ENCODE results near the gene NLRC4. TPM values are rescaled to one million over a fixed set of nuclear protein-coding genes. Genes with fewer than 3 reads are reported as not detected.
"Not testable (repeated sequence)": the region's sequence is repeated elsewhere in the genome, so short reads cannot be mapped to it uniquely, and the experiment has no call there.

NLRC4 gene
- polyA plus RNA-seq, 1 experiment, result not detected

- POLR2A ChIA-PET, result interaction anchor here (0.5 to 1.5 kb wide), 2 partner anchors 54 to 112 kb away, joined by 4 to 5 read pairs; partner anchors contain the start of gene SLC30A6
- CTCF ChIA-PET, result no interaction called here
- H3K4me3 ChIP-seq (ENCODE audit: low read depth, low read length), result peak within 1 kb of the TSS; percentile 93
- peaks cover 3% of the 10 kb centered on the region; the same call in 1 of the 2 replicates for H3K9me3 ChIP-seq (ENCODE audit: control insufficient read depth, insufficient read depth, low read length)
- peak; percentile 82 for DNase-seq (ENCODE audit: low read depth, low spot score)
- TF ChIP-seq CTCF (IDR thresholded peaks at IDR 0.05; ENCODE audit: low read depth, low read length), result no peak
- H3K27me3 ChIP-seq (ENCODE audit: control insufficient read depth, insufficient read depth, low read length), result no peaks in the 10 kb centered on the region
- peak within 1 kb of the TSS; percentile 47 for H3K27ac ChIP-seq (ENCODE audit: low read depth, low read length)
Measured at GRCh38 chr2:32277674-32278477, 13.2 kb upstream of the NLRC4 start, which contains the start of gene YIPF4. Gene YIPF4 (plus strand): TSS chr2:32277904. CDS start chr2:32278156, 252 bp downstream.

GRCh38 chr2:32277363-32277673 is 12.6 kb upstream of the NLRC4 start:
- ChIA-PET POLR2A (no interaction called here), CTCF (no interaction called here)
- Histone ChIP-seq H3K4me3 (ENCODE audit: low read depth, low read length) (peak overlapping the region; percentile 93), H3K9me3 (ENCODE audit: control insufficient read depth, insufficient read depth, low read length) (peaks cover 3% of the 10 kb centered on the region; the same call in 1 of the 2 replicates), H3K27ac (ENCODE audit: low read depth, low read length) (peak overlapping the region; percentile 47), H3K27me3 (ENCODE audit: control insufficient read depth, insufficient read depth, low read length) (no peaks in the 10 kb centered on the region)
- no peak for DNase-seq (ENCODE audit: low read depth, low spot score)
- TF ChIP-seq CTCF (IDR thresholded peaks at IDR 0.05; ENCODE audit: low read depth, low read length), result no peak

- CTCF ChIA-PET; H3K27ac ChIP-seq (ENCODE audit: low read depth, low read length); POLR2A ChIA-PET; H3K27me3 ChIP-seq (ENCODE audit: control insufficient read depth, insufficient read depth, low read length); DNase-seq (ENCODE audit: low read depth, low spot score); H3K4me3 ChIP-seq (ENCODE audit: low read depth, low read length); H3K9me3 ChIP-seq (ENCODE audit: control insufficient read depth, insufficient read depth, low read length): not testable (repeated sequence)
Measured at GRCh38 chr2:32275790-32276189, 11.1 kb upstream of the NLRC4 start.

- DNase-seq (ENCODE audit: low read depth, low spot score), result no peak
- ChIA-PET CTCF (interaction anchor here (0.6 kb wide), 1 partner anchor 113 kb away, joined by 7 read pairs; no protein-coding TSS in a partner anchor), POLR2A (no interaction called here)
- no peaks in the 10 kb centered on the region for H3K27me3 ChIP-seq (ENCODE audit: control insufficient read depth, insufficient read depth, low read length)
- no peak for TF ChIP-seq CTCF (IDR thresholded peaks at IDR 0.05; ENCODE audit: low read depth, low read length)
- H3K27ac ChIP-seq (ENCODE audit: low read depth, low read length), result no peak overlapping the region
- H3K4me3 ChIP-seq (ENCODE audit: low read depth, low read length), result no peak overlapping the region
- H3K9me3 ChIP-seq (ENCODE audit: control insufficient read depth, insufficient read depth, low read length), result peaks cover 3% of the 10 kb centered on the region; the same call in 1 of the 2 replicates
Measured at GRCh38 chr2:32274289-32274688, 9.6 kb upstream of the NLRC4 start.

- H3K9me3 ChIP-seq (ENCODE audit: control insufficient read depth, insufficient read depth, low read length), result no peaks in the 10 kb centered on the region
- no peak overlapping the region for H3K27ac ChIP-seq (ENCODE audit: low read depth, low read length)
- no peak for DNase-seq (ENCODE audit: low read depth, low spot score)
- CTCF ChIA-PET, result no interaction called here
- POLR2A ChIA-PET, result interaction anchor here (0.6 kb wide), 1 partner anchor 136 kb away, joined by 3 read pairs; no protein-coding TSS in a partner anchor
- TF ChIP-seq CTCF (IDR thresholded peaks at IDR 0.05; ENCODE audit: low read depth, low read length), result no peak
- H3K27me3 ChIP-seq (ENCODE audit: control insufficient read depth, insufficient read depth, low read length), result no peaks in the 10 kb centered on the region
- H3K4me3 ChIP-seq (ENCODE audit: low read depth, low read length), result no peak overlapping the region
Measured at GRCh38 chr2:32272279-32272678, 7.6 kb upstream of the NLRC4 start.

Measured in AG04450 (cell line).